Dendritic cell treated with granulocyte-macrophage colony-stimulating factor and Interleukin-4, amounts not matched to agents 40 ng/mL and 50 ng/mL, for 4 days (primary cell): Measurements from ENCODE around the gene TMEM178B.
A peak's percentile ranks its signal among the peaks of the same experiment; 100 is the strongest.

ENCODE experiments used
- H3K27ac Mint-ChIP-seq: one replicate; pipeline ENCODE4 v1.8.0; 2022; ENCODE audit warnings: mild to moderate bottlenecking, mixed read lengths
- H3K27me3 Mint-ChIP-seq: one replicate; pipeline ENCODE4 v1.8.0; 2022; ENCODE audit warnings: mild to moderate bottlenecking, mixed read lengths
- H3K36me3 Mint-ChIP-seq: one replicate; pipeline ENCODE4 v1.8.0; 2022; ENCODE audit warnings: low read depth, mixed read lengths
- H3K4me1 Mint-ChIP-seq: one replicate; pipeline ENCODE4 v1.8.0; 2022; ENCODE audit warnings: low read depth, mixed read lengths
- H3K4me3 Mint-ChIP-seq: one replicate; pipeline ENCODE4 v1.8.0; 2022; ENCODE audit warnings: mild to moderate bottlenecking, moderate library complexity, mixed read lengths
- H3K9me3 Mint-ChIP-seq: one replicate; pipeline ENCODE4 v1.8.0; 2022; ENCODE audit warnings: mixed read lengths
- intact Hi-C: fragments of 100-400 bp; cut with micrococcal nuclease; formaldehyde crosslinking; loops from one replicate; pipeline ENCODE4 v1.15.0; 2022

Gene TMEM178B

GRCh38 chr7:141276031-141276430, 202.2 kb downstream of the TMEM178B start:
- intact Hi-C loops, result no loop called here
- H3K4me3 Mint-ChIP-seq, result no peak overlapping the region
- H3K36me3 Mint-ChIP-seq, result no peaks in the 10 kb centered on the region
- no peaks in the 10 kb centered on the region for H3K4me1 Mint-ChIP-seq
- H3K9me3 Mint-ChIP-seq, result no peaks in the 10 kb centered on the region
- no peak overlapping the region for H3K27ac Mint-ChIP-seq
- no peaks in the 10 kb centered on the region for H3K27me3 Mint-ChIP-seq

GRCh38 chr7:141280100-141280499, 206.2 kb downstream of the TMEM178B start:
- Mint-ChIP-seq H3K4me3 (no peak overlapping the region), H3K9me3 (no peaks in the 10 kb centered on the region)

GRCh38 chr7:141281311-141281710, 207.4 kb downstream of the TMEM178B start:
- intact Hi-C loops, result no loop called here
- no peaks in the 10 kb centered on the region for H3K9me3 Mint-ChIP-seq
- no peaks in the 10 kb centered on the region for H3K27me3 Mint-ChIP-seq
- no peaks in the 10 kb centered on the region for H3K36me3 Mint-ChIP-seq
- no peak overlapping the region for H3K27ac Mint-ChIP-seq
- no peak overlapping the region for H3K4me3 Mint-ChIP-seq
- H3K4me1 Mint-ChIP-seq, result no peaks in the 10 kb centered on the region

More at GRCh38 chr7:141280100-141280499, 206.2 kb downstream of the TMEM178B start:
- intact Hi-C loops, result no loop called here
- Mint-ChIP-seq H3K27me3 (no peaks in the 10 kb centered on the region), H3K36me3 (no peaks in the 10 kb centered on the region), H3K27ac (no peak overlapping the region), H3K4me1 (no peaks in the 10 kb centered on the region)

- Mint-ChIP-seq H3K4me3 (no peak overlapping the region), H3K9me3 (no peaks in the 10 kb centered on the region), H3K27ac (no peak overlapping the region), H3K4me1 (no peaks in the 10 kb centered on the region), H3K36me3 (no peaks in the 10 kb centered on the region), H3K27me3 (peaks cover 4% of the 10 kb centered on the region)
- intact Hi-C loops, result no loop called here
These were observed 212.7 kb downstream of the TMEM178B start for GRCh38 chr7:141286522-141286921.

GRCh38 chr7:141287936-141288335, 214.1 kb downstream of the TMEM178B start:
- intact Hi-C loops, result no loop called here
- no peak overlapping the region for H3K4me3 Mint-ChIP-seq
- peaks cover 4% of the 10 kb centered on the region for H3K27me3 Mint-ChIP-seq
- no peak overlapping the region for H3K27ac Mint-ChIP-seq
- no peaks in the 10 kb centered on the region for H3K4me1 Mint-ChIP-seq
- no peaks in the 10 kb centered on the region for H3K9me3 Mint-ChIP-seq
- H3K36me3 Mint-ChIP-seq, result no peaks in the 10 kb centered on the region

GRCh38 chr7:141288626-141289025, 214.8 kb downstream of the TMEM178B start:
- intact Hi-C loops, result no loop called here
- H3K4me3 Mint-ChIP-seq, result no peak overlapping the region
- no peaks in the 10 kb centered on the region for H3K9me3 Mint-ChIP-seq
- no peak overlapping the region for H3K27ac Mint-ChIP-seq
- H3K4me1 Mint-ChIP-seq, result no peaks in the 10 kb centered on the region
- peaks cover 4% of the 10 kb centered on the region for H3K27me3 Mint-ChIP-seq
- H3K36me3 Mint-ChIP-seq, result no peaks in the 10 kb centered on the region

GRCh38 chr7:141290365-141290764, 216.5 kb downstream of the TMEM178B start:
- Mint-ChIP-seq H3K36me3 (no peaks in the 10 kb centered on the region), H3K4me1 (no peaks in the 10 kb centered on the region)
- intact Hi-C loops, result no loop called here

GRCh38 chr7:141290973-141291372, 217.1 kb downstream of the TMEM178B start:
- Mint-ChIP-seq H3K36me3 (no peaks in the 10 kb centered on the region), H3K4me3 (no peak overlapping the region), H3K9me3 (no peaks in the 10 kb centered on the region), H3K27ac (no peak overlapping the region), H3K27me3 (peaks cover 4% of the 10 kb centered on the region), H3K4me1 (no peaks in the 10 kb centered on the region)
- intact Hi-C loops, result no loop called here

More at GRCh38 chr7:141290365-141290764, 216.5 kb downstream of the TMEM178B start:
- peaks cover 4% of the 10 kb centered on the region for H3K27me3 Mint-ChIP-seq
- no peak overlapping the region for H3K4me3 Mint-ChIP-seq
- no peaks in the 10 kb centered on the region for H3K9me3 Mint-ChIP-seq
- H3K27ac Mint-ChIP-seq, result no peak overlapping the region

- Mint-ChIP-seq H3K27ac (no peak overlapping the region), H3K4me1 (no peaks in the 10 kb centered on the region), H3K4me3 (peak overlapping the region; percentile 22), H3K27me3 (peaks cover 4% of the 10 kb centered on the region), H3K9me3 (no peaks in the 10 kb centered on the region), H3K36me3 (no peaks in the 10 kb centered on the region)
- intact Hi-C loops, result no loop called here
These were observed 217.7 kb downstream of the TMEM178B start for GRCh38 chr7:141291541-141291940.

GRCh38 chr7:141294143-141294829, 220.4 kb downstream of the TMEM178B start:
- no peaks in the 10 kb centered on the region for H3K9me3 Mint-ChIP-seq
- no peak overlapping the region for H3K4me3 Mint-ChIP-seq
- no peak overlapping the region for H3K27ac Mint-ChIP-seq
- intact Hi-C loops, result no loop called here
- H3K27me3 Mint-ChIP-seq, result no peaks in the 10 kb centered on the region
- H3K36me3 Mint-ChIP-seq, result no peaks in the 10 kb centered on the region
- H3K4me1 Mint-ChIP-seq, result no peaks in the 10 kb centered on the region

- Mint-ChIP-seq H3K27me3 (no peaks in the 10 kb centered on the region), H3K4me1 (no peaks in the 10 kb centered on the region), H3K4me3 (no peak overlapping the region), H3K36me3 (no peaks in the 10 kb centered on the region), H3K27ac (no peak overlapping the region), H3K9me3 (no peaks in the 10 kb centered on the region)
- intact Hi-C loops, result no loop called here
These were observed 221.6 kb downstream of the TMEM178B start for GRCh38 chr7:141295367-141295895.

- no peak overlapping the region for H3K4me3 Mint-ChIP-seq
- H3K9me3 Mint-ChIP-seq, result no peaks in the 10 kb centered on the region
- intact Hi-C loops, result no loop called here
- no peaks in the 10 kb centered on the region for H3K36me3 Mint-ChIP-seq
- no peaks in the 10 kb centered on the region for H3K4me1 Mint-ChIP-seq
- no peak overlapping the region for H3K27ac Mint-ChIP-seq
- peaks cover 2% of the 10 kb centered on the region for H3K27me3 Mint-ChIP-seq
These were observed 227.0 kb downstream of the TMEM178B start for GRCh38 chr7:141300816-141301215.

GRCh38 chr7:141301544-141301943, 227.7 kb downstream of the TMEM178B start:
- Mint-ChIP-seq H3K27ac (no peak overlapping the region), H3K27me3 (peaks cover 2% of the 10 kb centered on the region), H3K36me3 (no peaks in the 10 kb centered on the region), H3K4me3 (no peak overlapping the region), H3K9me3 (no peaks in the 10 kb centered on the region), H3K4me1 (no peaks in the 10 kb centered on the region)
- intact Hi-C loops, result no loop called here

- intact Hi-C loops, result no loop called here
- H3K9me3 Mint-ChIP-seq, result no peaks in the 10 kb centered on the region
- no peak overlapping the region for H3K4me3 Mint-ChIP-seq
- no peaks in the 10 kb centered on the region for H3K4me1 Mint-ChIP-seq
- no peak overlapping the region for H3K27ac Mint-ChIP-seq
- no peaks in the 10 kb centered on the region for H3K36me3 Mint-ChIP-seq
- H3K27me3 Mint-ChIP-seq, result peaks cover 2% of the 10 kb centered on the region
These were observed 228.8 kb downstream of the TMEM178B start for GRCh38 chr7:141302617-141303016.

GRCh38 chr7:141304291-141304690, 230.4 kb downstream of the TMEM178B start:
- H3K27ac Mint-ChIP-seq, result no peak overlapping the region
- H3K4me3 Mint-ChIP-seq, result no peak overlapping the region
- no peaks in the 10 kb centered on the region for H3K9me3 Mint-ChIP-seq
- H3K4me1 Mint-ChIP-seq, result no peaks in the 10 kb centered on the region
- no peaks in the 10 kb centered on the region for H3K36me3 Mint-ChIP-seq
- intact Hi-C loops, result no loop called here
- H3K27me3 Mint-ChIP-seq, result peaks cover 2% of the 10 kb centered on the region
